RWPE1 (cell line): ENCODE data around the gene PIPOX.

ENCODE experiments used
- CTCF ChIA-PET: fragments of 350-600 bp; sonication (Branson Sonifier 250); formaldehyde crosslinking; extraction: SDS; loops from one replicate; lab custom pipeline; 2021; lab: Yijun Ruan, JAX
- POLR2A ChIA-PET: fragments of 400-600 bp; formaldehyde crosslinking; extraction: SDS; loops from one replicate; lab custom pipeline; 2020; ENCODE audit warnings: antibody characterized with exemption; ENCODE audit not compliant: low non-redundant PET; lab: Yijun Ruan, JAX
- DNase-seq: peaks from one replicate; pipeline ENCODE4 v3.0.0; 2012; ENCODE audit warnings: low spot score
- H3K27ac ChIP-seq: fragments of 450-650 bp; 2 replicates; pipeline ENCODE4 v1.5.1; 2017
- CTCF ChIP-seq: fragments of 450-650 bp; conservative IDR thresholded peaks from 2 replicates; pipeline ENCODE4 v1.5.1; 2017; ENCODE audit warnings: low read depth, mild to moderate bottlenecking

PIPOX gene

GRCh38 chr17:29008591-29008990 is 34.4 kb upstream of the PIPOX start:
- ChIA-PET POLR2A (interaction anchor here (0.6 kb wide), 1 partner anchor 183 kb away, joined by 11 read pairs; no protein-coding TSS in a partner anchor), CTCF (no interaction called here)
- DNase-seq, result no peak
- no peak for TF ChIP-seq CTCF
- no peak overlapping the region for H3K27ac ChIP-seq

GRCh38 chr17:29010129-29010528 is 32.8 kb upstream of the PIPOX start:
- CTCF ChIA-PET, result interaction anchor here (0.7 to 1.2 kb wide), 2 partner anchors 45 to 106 kb away, joined by 3 read pairs; no protein-coding TSS in a partner anchor
- no peak overlapping the region for H3K27ac ChIP-seq
- no peak for DNase-seq
- TF ChIP-seq CTCF, result no peak
- POLR2A ChIA-PET, result no interaction called here

- ChIA-PET CTCF (interaction anchor here (0.7 kb wide), 1 partner anchor 105 kb away, joined by 3 read pairs; no protein-coding TSS in a partner anchor), POLR2A (no interaction called here)
- no peak for TF ChIP-seq CTCF
Measured at GRCh38 chr17:29010586-29010985, 32.4 kb upstream of the PIPOX start.

GRCh38 chr17:29012535-29012934 is 30.4 kb upstream of the PIPOX start:
- POLR2A ChIA-PET, result interaction anchor here (0.5 kb wide), 1 partner anchor 25 kb away, joined by 3 read pairs; no protein-coding TSS in a partner anchor

More at GRCh38 chr17:29010586-29010985, 32.4 kb upstream of the PIPOX start:
- no peak overlapping the region for H3K27ac ChIP-seq
- DNase-seq, result no peak

GRCh38 chr17:29014716-29015115 is 28.2 kb upstream of the PIPOX start:
- no peak for TF ChIP-seq CTCF
- POLR2A ChIA-PET, result no interaction called here
- CTCF ChIA-PET, result no interaction called here

More at GRCh38 chr17:29012535-29012934, 30.4 kb upstream of the PIPOX start:
- CTCF ChIA-PET, result no interaction called here
- TF ChIP-seq CTCF, result no peak
- no peak overlapping the region for H3K27ac ChIP-seq
- no peak for DNase-seq

GRCh38 chr17:29016345-29017210 is 26.4 kb upstream of the PIPOX start:
- H3K27ac ChIP-seq, result no peak overlapping the region
- no peak for DNase-seq
- CTCF ChIA-PET, result no interaction called here
- TF ChIP-seq CTCF, result no peak
- POLR2A ChIA-PET, result no interaction called here

More at GRCh38 chr17:29014716-29015115, 28.2 kb upstream of the PIPOX start:
- DNase-seq, result no peak
- no peak overlapping the region for H3K27ac ChIP-seq
